BJ (cell line): Measurements from ENCODE around the gene PLIN5. TPM values are rescaled to one million over a fixed set of nuclear protein-coding genes. Genes with fewer than 3 reads are reported as not detected.

Experiments used
- CTCF ChIA-PET: fragments of 350-600 bp; formaldehyde crosslinking; extraction: SDS; loops from one replicate; lab custom pipeline; 2021; ENCODE audit warnings: antibody characterized with exemption, inconsistent platforms; lab: Yijun Ruan, JAX
- POLR2A ChIA-PET: fragments of 300-600 bp; sonication (Branson Sonifier 250); formaldehyde crosslinking; extraction: SDS; loops from one replicate; lab custom pipeline; 2021; ENCODE audit warnings: antibody characterized with exemption; lab: Charles Lee
- DNase-seq: peaks from one replicate; pipeline ENCODE4 v3.0.0-alpha.2; 2011; ENCODE audit warnings: low read depth
- H3K27me3 ChIP-seq: 2 replicates; pipeline ENCODE4 v1.6.0; 2011; ENCODE audit warnings: low read length; ENCODE audit not compliant: control insufficient read depth, insufficient read depth
- H3K36me3 ChIP-seq: 2 replicates; pipeline ENCODE4 v1.5.1; 2011; ENCODE audit warnings: low read length; ENCODE audit not compliant: control insufficient read depth, insufficient read depth
- H3K4me3 ChIP-seq: 2 replicates; pipeline ENCODE4 v1.5.1; 2011; ENCODE audit warnings: low read depth, mild to moderate bottlenecking, control low read depth, low read length
- polyA plus RNA-seq: library from polyadenylated mRNA; depleted of rRNA; stranded (reverse); fragments of >200 nt; gene quantifications from 2 replicates; pipeline ENCODE4 v1.2.3, GENCODE V29; 2011
- TF ChIP-seq, protein P1 (sequence below): IDR thresholded peaks from 2 replicates; pipeline ENCODE4 v1.5.1; 2011; ENCODE audit warnings: low read depth, mild to moderate bottlenecking, control low read depth, inconsistent platforms, low read length, moderate library complexity; ENCODE audit not compliant: insufficient read depth

PLIN5 gene
- polyA plus RNA-seq, 1 experiment: not detected

DNA sequence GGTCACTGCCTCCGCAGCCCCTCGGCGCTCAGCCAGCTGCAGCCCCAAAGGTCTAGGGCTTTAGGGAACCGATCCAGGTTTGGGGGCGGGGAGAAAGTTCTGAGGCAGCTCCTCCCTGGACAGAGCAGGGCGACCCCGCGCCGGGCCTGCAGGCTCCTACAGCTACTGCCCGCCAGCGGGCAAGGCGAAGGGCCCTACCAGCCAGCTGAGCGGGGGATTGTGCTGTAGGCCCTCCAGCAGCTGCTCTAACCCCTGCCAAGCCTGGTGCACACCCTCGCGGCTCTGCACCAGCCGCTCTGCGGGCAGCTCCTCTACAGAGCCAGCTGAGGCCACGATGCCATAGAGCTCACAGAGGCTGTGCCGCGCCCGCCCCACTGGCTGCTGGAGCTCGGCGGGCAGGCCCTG is 30.7 kb downstream of the PLIN5 start:
- TF ChIP-seq, protein P1, sequence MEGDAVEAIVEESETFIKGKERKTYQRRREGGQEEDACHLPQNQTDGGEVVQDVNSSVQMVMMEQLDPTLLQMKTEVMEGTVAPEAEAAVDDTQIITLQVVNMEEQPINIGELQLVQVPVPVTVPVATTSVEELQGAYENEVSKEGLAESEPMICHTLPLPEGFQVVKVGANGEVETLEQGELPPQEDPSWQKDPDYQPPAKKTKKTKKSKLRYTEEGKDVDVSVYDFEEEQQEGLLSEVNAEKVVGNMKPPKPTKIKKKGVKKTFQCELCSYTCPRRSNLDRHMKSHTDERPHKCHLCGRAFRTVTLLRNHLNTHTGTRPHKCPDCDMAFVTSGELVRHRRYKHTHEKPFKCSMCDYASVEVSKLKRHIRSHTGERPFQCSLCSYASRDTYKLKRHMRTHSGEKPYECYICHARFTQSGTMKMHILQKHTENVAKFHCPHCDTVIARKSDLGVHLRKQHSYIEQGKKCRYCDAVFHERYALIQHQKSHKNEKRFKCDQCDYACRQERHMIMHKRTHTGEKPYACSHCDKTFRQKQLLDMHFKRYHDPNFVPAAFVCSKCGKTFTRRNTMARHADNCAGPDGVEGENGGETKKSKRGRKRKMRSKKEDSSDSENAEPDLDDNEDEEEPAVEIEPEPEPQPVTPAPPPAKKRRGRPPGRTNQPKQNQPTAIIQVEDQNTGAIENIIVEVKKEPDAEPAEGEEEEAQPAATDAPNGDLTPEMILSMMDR: no peak
- no peak for DNase-seq
- POLR2A ChIA-PET: no interaction called here
- CTCF ChIA-PET: interaction anchor here (3.0 kb wide), 1 partner anchor 19 kb away, joined by 10 read pairs; no protein-coding TSS in a partner anchor
- Histone ChIP-seq H3K36me3 (peaks cover 16% of the 10 kb centered on the region), H3K4me3 (no peak overlapping the region), H3K27me3 (no peaks in the 10 kb centered on the region)

DNA sequence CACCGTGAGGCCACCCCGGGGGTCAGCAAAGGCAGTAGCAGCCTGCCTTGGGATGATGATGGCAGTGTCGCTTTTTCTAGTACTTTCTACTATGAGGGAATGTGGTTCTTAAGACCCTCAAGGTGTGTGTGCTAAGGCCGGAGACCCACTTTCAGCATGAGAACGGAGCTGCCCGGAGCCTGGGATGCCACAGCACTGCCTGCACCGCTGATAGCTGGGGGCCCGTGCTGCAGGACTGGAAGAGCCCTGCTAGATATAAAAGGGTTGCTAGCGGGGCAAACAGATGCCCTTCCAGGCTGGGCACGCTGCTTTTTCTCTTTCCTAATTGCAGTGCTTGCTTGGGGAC is 31.2 kb downstream of the PLIN5 start:
- CTCF ChIA-PET: interaction anchor here (3.0 kb wide), 1 partner anchor 20 kb away, joined by 10 read pairs; no protein-coding TSS in a partner anchor
- POLR2A ChIA-PET: no interaction called here
- Histone ChIP-seq H3K4me3 (no peak overlapping the region), H3K27me3 (no peaks in the 10 kb centered on the region), H3K36me3 (peaks cover 16% of the 10 kb centered on the region)
- TF ChIP-seq, protein P1: no peak
- no peak for DNase-seq

DNA sequence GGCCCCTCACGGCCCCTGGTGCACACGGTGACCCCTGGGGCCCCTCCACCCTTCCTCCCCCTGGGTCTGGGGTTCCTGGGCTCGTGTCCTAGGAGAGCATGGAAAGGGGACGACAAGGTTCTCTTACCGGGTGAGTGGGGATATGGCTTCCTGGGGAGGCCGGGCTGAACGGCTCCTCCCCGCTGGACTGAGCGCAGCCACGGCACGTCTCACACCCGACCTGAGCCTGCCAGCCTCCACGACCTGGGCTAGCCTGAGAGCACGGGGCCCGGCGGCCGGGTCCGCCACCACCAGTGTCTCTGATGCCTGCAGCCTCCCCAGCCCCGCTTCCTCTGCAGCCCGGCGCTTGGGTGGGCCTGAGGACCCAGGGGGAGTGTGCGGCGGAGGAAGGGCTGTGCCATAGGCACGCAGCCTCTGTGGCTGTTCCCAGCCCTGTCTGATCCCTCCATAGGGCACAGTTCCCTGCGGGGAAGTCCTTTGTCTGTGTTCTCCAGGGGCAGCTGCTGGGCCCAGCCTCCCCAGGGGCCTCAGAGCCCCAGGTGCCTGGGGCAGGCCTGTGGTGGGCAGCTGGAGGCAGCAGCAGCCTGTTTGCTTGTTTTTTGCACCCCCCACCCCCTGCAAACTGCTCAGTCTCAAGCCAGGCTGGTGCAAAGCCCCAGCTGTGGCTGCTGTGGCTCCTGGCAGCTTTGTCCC is 31.7 kb downstream of the PLIN5 start:
- TF ChIP-seq, protein P1: no peak
- no peak for DNase-seq
- Histone ChIP-seq H3K36me3 (peaks cover 20% of the 10 kb centered on the region), H3K27me3 (no peaks in the 10 kb centered on the region), H3K4me3 (no peak overlapping the region)
- CTCF ChIA-PET: interaction anchor here (3.0 kb wide), 1 partner anchor 20 kb away, joined by 10 read pairs; no protein-coding TSS in a partner anchor
- POLR2A ChIA-PET: no interaction called here

DNA sequence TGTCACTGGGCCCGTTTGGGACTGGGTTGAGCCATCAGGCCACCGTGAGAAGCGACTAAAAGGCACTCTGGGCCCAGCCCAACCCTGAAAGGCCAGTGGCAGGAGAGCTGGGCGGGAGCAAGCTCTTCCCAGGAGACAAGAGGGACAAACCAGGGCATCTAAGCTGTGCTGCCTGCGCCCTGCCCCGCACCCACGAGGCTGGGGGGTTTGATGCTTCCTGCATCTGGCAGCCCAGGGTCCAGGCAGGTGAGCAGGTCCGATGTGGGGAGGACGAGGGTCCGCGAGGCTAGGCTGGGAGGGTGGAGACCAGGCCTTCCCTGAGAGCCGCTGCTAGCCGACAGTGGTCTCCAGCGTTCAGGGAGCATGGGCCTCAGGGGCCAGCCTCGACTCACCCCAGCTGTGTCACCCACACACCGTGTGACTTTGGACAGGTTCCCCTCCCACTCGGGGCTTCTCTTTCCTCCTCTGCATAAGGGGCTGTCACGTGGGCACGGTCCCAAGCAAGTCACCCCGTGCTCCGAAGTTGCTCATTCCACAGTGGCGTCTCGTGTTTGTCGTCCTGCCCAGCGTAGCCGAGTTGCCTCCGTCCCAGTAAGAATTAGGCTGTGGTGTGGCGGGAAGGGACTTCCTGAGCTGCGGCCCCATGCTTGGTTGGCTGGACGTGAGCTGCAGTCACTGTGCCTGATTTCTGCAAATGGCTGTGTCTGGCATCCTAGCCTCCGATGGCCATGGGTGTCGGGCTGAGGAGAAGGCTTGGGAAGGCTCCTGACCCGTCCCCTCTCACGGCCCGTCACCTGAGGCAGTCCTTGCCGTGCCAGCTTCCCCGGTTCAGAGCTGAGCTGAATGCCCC is 32.5 kb downstream of the PLIN5 start:
- TF ChIP-seq, protein P1: no peak
- peaks cover 27% of the 10 kb centered on the region for H3K36me3 ChIP-seq
- no peak for DNase-seq

DNA sequence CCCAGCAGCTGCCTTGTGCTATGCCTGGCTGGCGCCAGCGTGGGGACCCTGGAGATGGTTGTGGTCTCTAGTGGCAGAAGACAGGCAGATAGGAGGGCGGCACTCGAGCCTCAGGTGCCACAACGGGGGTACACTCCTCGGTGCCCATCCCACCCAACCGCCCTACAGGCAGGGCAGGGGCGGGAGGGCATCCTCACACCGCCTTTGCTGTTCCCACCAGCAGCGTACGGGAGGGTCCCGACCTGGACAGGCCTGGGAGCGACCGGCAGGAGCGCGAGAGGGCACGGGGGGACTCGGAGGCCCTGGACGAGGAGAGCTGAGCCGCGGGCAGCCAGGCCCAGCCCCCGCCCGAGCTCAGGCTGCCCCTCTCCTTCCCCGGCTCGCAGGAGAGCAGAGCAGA is 33.3 kb downstream of the PLIN5 start:
- Histone ChIP-seq H3K36me3 (peaks cover 29% of the 10 kb centered on the region), H3K4me3 (no peak overlapping the region), H3K27me3 (no peaks in the 10 kb centered on the region)
- ChIA-PET POLR2A (no interaction called here), CTCF (no interaction called here)
- DNase-seq: no peak
- TF ChIP-seq, protein P1: no peak

More for the DNA sequence above, 32.5 kb downstream of the PLIN5 start:
- ChIA-PET CTCF (interaction anchor here (3.0 kb wide), 1 partner anchor 21 kb away, joined by 10 read pairs; no protein-coding TSS in a partner anchor), POLR2A (no interaction called here)
- H3K27me3 ChIP-seq: no peaks in the 10 kb centered on the region
- no peak overlapping the region for H3K4me3 ChIP-seq
